Measurements from ENCODE around the gene CDC25C. TPM values are rescaled to one million over a fixed set of nuclear protein-coding genes. Genes with fewer than 3 reads are reported as not detected.

Gene CDC25C
- total RNA-seq, 1 experiment from 2014 or later, result 19.3 TPM

DNA sequence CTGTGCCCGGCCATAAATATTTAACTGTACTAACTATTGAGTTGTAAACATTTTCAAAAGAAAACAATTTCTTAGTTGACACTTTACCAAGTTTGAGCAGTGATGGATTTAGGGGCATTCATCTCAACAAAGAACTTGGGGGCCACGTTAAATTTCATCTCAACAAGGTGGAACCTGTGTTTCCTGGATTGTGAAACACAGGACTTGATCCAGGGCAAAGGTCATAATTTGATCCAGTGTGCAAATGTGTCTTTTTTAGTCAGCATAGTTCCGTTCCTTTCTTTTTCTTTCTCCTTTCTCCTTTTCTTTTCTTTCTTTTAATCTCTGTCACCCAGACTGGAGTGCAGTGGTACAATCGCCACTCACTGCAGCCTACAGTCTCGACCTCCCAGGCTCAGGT, 60.3 kb downstream of the CDC25C start:
- ChIA-PET POLR2A (interaction anchor here (0.7 kb wide), 1 partner anchor 1646 kb away, joined by 4 read pairs; no protein-coding TSS in a partner anchor), CTCF (no interaction called here), RAD21 (ENCODE audit: low non-redundant PET in 1 of 2, low total read pairs in 2 of 2, uncharacterized antibody in 2 of 2, unreplicated experiment in 2 of 2) (interaction anchor here in 1 of 2 experiments (0.7 kb wide), 1 partner anchor 207 kb away, joined by 4 read pairs; no protein-coding TSS in a partner anchor)
- Histone ChIP-seq H2AFZ (ENCODE audit: low read depth, low read length, poor library complexity, severe bottlenecking) (no peak overlapping the region), H3K9me3 (ENCODE audit: control insufficient read depth in 1 of 2, insufficient read depth in 1 of 2, low read depth in 1 of 2, low read length in 2 of 2) (no peaks in the 10 kb centered on the region), H3K4me1 (ENCODE audit: control insufficient read depth in 1 of 2, insufficient read depth in 2 of 2, low read length in 2 of 2) (no peaks in the 10 kb centered on the region), H3K9me2 (ENCODE audit: insufficient read depth) (no peaks in the 10 kb centered on the region), H3K36me3 (ENCODE audit: control insufficient read depth in 1 of 2, insufficient read depth in 2 of 2, low read length in 2 of 2) (no peaks in the 10 kb centered on the region), H3K27ac (ENCODE audit: low read depth, low read length) (no peak overlapping the region), H3K27me3 (ENCODE audit: insufficient read depth, low read length) (no peaks in the 10 kb centered on the region), H3K4me3 (replicated peaks in 1 of 2; ENCODE audit: low read depth in 1 of 2, low read length in 2 of 2) (no peak overlapping the region), H4K20me1 (ENCODE audit: insufficient read depth) (no peaks in the 10 kb centered on the region), H3K79me2 (ENCODE audit: insufficient read depth, low read length) (no peaks in the 10 kb centered on the region), H3K9ac (ENCODE audit: low read length) (no peak overlapping the region), H3K4me2 (ENCODE audit: low read length) (no peak overlapping the region)
- BruUV-seq (replicated peaks), result no TSS peak
- DNase-seq (ENCODE audit: low read depth, low spot score) (no peak), ATAC-seq (no peak)
- TF ChIP-seq RAD21 (IDR thresholded peaks at IDR 0.05; ENCODE audit: low read depth), result no peak
- no peak for TF ChIP-seq JUND (IDR thresholded peaks at IDR 0.05)
- no peak for TF ChIP-seq SIN3A (IDR thresholded peaks at IDR 0.05; ENCODE audit: low read depth)
- TF ChIP-seq, protein P1, sequence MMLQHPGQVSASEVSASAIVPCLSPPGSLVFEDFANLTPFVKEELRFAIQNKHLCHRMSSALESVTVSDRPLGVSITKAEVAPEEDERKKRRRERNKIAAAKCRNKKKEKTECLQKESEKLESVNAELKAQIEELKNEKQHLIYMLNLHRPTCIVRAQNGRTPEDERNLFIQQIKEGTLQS (IDR thresholded peaks at IDR 0.05), result no peak
- no peak for TF ChIP-seq POLR2AphosphoS5 (IDR thresholded peaks at IDR 0.05; ENCODE audit: low read depth, low read length)
- TF ChIP-seq, protein P2, sequence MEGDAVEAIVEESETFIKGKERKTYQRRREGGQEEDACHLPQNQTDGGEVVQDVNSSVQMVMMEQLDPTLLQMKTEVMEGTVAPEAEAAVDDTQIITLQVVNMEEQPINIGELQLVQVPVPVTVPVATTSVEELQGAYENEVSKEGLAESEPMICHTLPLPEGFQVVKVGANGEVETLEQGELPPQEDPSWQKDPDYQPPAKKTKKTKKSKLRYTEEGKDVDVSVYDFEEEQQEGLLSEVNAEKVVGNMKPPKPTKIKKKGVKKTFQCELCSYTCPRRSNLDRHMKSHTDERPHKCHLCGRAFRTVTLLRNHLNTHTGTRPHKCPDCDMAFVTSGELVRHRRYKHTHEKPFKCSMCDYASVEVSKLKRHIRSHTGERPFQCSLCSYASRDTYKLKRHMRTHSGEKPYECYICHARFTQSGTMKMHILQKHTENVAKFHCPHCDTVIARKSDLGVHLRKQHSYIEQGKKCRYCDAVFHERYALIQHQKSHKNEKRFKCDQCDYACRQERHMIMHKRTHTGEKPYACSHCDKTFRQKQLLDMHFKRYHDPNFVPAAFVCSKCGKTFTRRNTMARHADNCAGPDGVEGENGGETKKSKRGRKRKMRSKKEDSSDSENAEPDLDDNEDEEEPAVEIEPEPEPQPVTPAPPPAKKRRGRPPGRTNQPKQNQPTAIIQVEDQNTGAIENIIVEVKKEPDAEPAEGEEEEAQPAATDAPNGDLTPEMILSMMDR (IDR thresholded peaks at IDR 0.05 in 2 of 3, conservative IDR thresholded peaks at IDR 0.05 in 1 of 3; ENCODE audit: borderline replicate concordance in 1 of 3, insufficient read depth in 1 of 3, low read depth in 2 of 3, low read length in 2 of 3), result no peak
- TF ChIP-seq EZH2 (IDR thresholded peaks at IDR 0.05), result no peak
- intact Hi-C loops (cut with micrococcal nuclease), result no loop called here

DNA sequence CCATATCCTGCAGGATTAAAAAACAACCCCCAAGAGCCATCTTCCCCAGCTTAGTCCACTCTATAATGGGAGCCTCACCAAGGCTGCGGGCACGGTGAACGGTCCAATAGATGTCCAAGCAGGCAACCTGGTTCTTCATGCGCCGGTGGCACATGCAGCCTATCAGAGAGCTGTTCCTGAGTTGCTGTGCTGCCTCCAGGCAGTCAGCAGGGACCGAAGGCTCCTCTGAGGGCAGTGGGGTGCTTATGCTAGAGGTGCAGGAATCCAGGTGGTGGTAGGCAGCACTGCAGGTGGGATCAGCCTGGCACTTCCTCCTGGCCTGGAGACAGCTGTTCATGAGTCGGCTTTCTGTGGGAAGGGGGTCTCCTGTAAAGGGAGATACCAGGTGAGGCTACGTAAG, 67.4 kb downstream of the CDC25C start:
- Histone ChIP-seq H4K20me1 (ENCODE audit: insufficient read depth) (no peaks in the 10 kb centered on the region), H3K9ac (ENCODE audit: low read length) (no peak overlapping the region), H3K79me2 (ENCODE audit: insufficient read depth, low read length) (no peaks in the 10 kb centered on the region), H3K27me3 (ENCODE audit: insufficient read depth, low read length) (no peaks in the 10 kb centered on the region), H2AFZ (ENCODE audit: low read depth, low read length, poor library complexity, severe bottlenecking) (no peak overlapping the region), H3K36me3 (ENCODE audit: control insufficient read depth in 1 of 2, insufficient read depth in 2 of 2, low read length in 2 of 2) (no peaks in the 10 kb centered on the region), H3K4me2 (ENCODE audit: low read length) (no peak overlapping the region), H3K9me3 (ENCODE audit: control insufficient read depth in 1 of 2, insufficient read depth in 1 of 2, low read depth in 1 of 2, low read length in 2 of 2) (no peaks in the 10 kb centered on the region), H3K4me1 (ENCODE audit: control insufficient read depth in 1 of 2, insufficient read depth in 2 of 2, low read length in 2 of 2) (no peaks in the 10 kb centered on the region), H3K27ac (ENCODE audit: low read depth, low read length) (no peak overlapping the region), H3K9me2 (ENCODE audit: insufficient read depth) (no peaks in the 10 kb centered on the region), H3K4me3 (replicated peaks in 1 of 2; ENCODE audit: low read depth in 1 of 2, low read length in 2 of 2) (no peak overlapping the region)
- RAD21 ChIA-PET (ENCODE audit: low non-redundant PET in 1 of 2, low total read pairs in 2 of 2, uncharacterized antibody in 2 of 2, unreplicated experiment in 2 of 2), result no interaction called here
- TF ChIP-seq TCF7L2 (IDR thresholded peaks at IDR 0.05; ENCODE audit: borderline replicate concordance, extremely low read depth, insufficient read depth, insufficient read length) (no peak), SIN3A (IDR thresholded peaks at IDR 0.05; ENCODE audit: low read depth) (no peak), ELF1 (IDR thresholded peaks at IDR 0.05; ENCODE audit: borderline replicate concordance, low read depth) (no peak), RAD21 (IDR thresholded peaks at IDR 0.05; ENCODE audit: low read depth) (no peak), EZH2 (IDR thresholded peaks at IDR 0.05) (no peak), JUND (IDR thresholded peaks at IDR 0.05) (no peak), POLR2A (IDR thresholded peaks at IDR 0.05; ENCODE audit: borderline replicate concordance, extremely low read depth, insufficient read depth, insufficient read length) (no peak)
- TF ChIP-seq, protein P3, sequence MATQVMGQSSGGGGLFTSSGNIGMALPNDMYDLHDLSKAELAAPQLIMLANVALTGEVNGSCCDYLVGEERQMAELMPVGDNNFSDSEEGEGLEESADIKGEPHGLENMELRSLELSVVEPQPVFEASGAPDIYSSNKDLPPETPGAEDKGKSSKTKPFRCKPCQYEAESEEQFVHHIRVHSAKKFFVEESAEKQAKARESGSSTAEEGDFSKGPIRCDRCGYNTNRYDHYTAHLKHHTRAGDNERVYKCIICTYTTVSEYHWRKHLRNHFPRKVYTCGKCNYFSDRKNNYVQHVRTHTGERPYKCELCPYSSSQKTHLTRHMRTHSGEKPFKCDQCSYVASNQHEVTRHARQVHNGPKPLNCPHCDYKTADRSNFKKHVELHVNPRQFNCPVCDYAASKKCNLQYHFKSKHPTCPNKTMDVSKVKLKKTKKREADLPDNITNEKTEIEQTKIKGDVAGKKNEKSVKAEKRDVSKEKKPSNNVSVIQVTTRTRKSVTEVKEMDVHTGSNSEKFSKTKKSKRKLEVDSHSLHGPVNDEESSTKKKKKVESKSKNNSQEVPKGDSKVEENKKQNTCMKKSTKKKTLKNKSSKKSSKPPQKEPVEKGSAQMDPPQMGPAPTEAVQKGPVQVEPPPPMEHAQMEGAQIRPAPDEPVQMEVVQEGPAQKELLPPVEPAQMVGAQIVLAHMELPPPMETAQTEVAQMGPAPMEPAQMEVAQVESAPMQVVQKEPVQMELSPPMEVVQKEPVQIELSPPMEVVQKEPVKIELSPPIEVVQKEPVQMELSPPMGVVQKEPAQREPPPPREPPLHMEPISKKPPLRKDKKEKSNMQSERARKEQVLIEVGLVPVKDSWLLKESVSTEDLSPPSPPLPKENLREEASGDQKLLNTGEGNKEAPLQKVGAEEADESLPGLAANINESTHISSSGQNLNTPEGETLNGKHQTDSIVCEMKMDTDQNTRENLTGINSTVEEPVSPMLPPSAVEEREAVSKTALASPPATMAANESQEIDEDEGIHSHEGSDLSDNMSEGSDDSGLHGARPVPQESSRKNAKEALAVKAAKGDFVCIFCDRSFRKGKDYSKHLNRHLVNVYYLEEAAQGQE (IDR thresholded peaks at IDR 0.05; ENCODE audit: low read depth), result no peak
- BruUV-seq (replicated peaks), result no TSS peak
- CTCF ChIA-PET, result no interaction called here
- DNase-seq (ENCODE audit: low read depth, low spot score), result no peak
- POLR2A ChIA-PET, result no interaction called here
- intact Hi-C loops (cut with micrococcal nuclease), result no loop called here
- ATAC-seq, result no peak; the same call in 1 of the 2 replicates
